ENCODE data around the gene LOX.

DNA sequence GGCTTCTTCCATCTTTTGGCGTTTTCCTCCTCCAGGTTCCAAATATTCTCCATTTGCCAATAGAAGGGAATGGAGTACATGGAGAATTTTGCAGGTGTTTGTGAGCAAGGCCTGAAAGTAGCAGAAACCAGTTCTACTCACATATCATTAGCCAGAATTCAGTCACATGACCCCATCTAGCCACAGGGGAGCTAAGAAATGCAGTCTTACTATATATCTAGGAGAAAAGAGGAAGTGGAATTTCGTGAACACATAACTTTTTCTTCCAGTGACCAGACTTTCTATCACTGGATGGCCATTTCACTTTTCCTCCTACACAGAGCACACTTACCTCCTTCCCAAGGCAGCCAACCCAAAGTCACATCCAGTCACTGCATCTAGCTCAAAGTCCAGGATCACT lies 55.1 kb downstream of the LOX start:
- TF ChIP-seq, protein P1, sequence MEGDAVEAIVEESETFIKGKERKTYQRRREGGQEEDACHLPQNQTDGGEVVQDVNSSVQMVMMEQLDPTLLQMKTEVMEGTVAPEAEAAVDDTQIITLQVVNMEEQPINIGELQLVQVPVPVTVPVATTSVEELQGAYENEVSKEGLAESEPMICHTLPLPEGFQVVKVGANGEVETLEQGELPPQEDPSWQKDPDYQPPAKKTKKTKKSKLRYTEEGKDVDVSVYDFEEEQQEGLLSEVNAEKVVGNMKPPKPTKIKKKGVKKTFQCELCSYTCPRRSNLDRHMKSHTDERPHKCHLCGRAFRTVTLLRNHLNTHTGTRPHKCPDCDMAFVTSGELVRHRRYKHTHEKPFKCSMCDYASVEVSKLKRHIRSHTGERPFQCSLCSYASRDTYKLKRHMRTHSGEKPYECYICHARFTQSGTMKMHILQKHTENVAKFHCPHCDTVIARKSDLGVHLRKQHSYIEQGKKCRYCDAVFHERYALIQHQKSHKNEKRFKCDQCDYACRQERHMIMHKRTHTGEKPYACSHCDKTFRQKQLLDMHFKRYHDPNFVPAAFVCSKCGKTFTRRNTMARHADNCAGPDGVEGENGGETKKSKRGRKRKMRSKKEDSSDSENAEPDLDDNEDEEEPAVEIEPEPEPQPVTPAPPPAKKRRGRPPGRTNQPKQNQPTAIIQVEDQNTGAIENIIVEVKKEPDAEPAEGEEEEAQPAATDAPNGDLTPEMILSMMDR (conservative IDR thresholded peaks at IDR 0.05): no peak
- TF ChIP-seq ZFX (IDR thresholded peaks at IDR 0.05): no peak
